MM.1S (cell line): ENCODE results near the gene SAMD14.

ENCODE experiments used
- DNase-seq: peaks from one replicate; pipeline ENCODE4 v3.0.0-alpha.2; 2015
- H2AFZ ChIP-seq: fragments of 300-600 bp; sonication (generic); 2 replicates; pipeline ENCODE4 v1.6.0; 2016; ENCODE audit warnings: antibody characterized with exemption, low read length
- H3F3A ChIP-seq: fragments of 300-600 bp; sonication (generic); 2 replicates; pipeline ENCODE4 v1.6.1; 2016; ENCODE audit warnings: mild to moderate bottlenecking, antibody characterized with exemption, low read length, moderate library complexity, mixed read lengths; ENCODE audit not compliant: insufficient read depth
- H3K27ac ChIP-seq: fragments of 300-600 bp; sonication (generic); 2 replicates; pipeline ENCODE4 v1.5.1; 2016; ENCODE audit warnings: mild to moderate bottlenecking, low read length
- H3K27me3 ChIP-seq: fragments of 300-600 bp; sonication (generic); replicated peaks from 2 replicates; pipeline ENCODE4 v1.6.0; 2016; ENCODE audit warnings: low read length; ENCODE audit not compliant: insufficient read depth
- H3K36me3 ChIP-seq: fragments of 300-600 bp; sonication (generic); replicated peaks from 2 replicates; pipeline ENCODE4 v1.6.1; 2016; ENCODE audit warnings: mild to moderate bottlenecking, low read length, mixed read lengths; ENCODE audit not compliant: insufficient read depth
- H3K4me1 ChIP-seq: fragments of 300-600 bp; sonication (generic); 2 replicates; pipeline ENCODE4 v1.6.1; 2016; ENCODE audit warnings: low read length, mixed read lengths
- H3K4me2 ChIP-seq: fragments of 300-600 bp; sonication (generic); 2 replicates; pipeline ENCODE4 v1.6.0; 2016; ENCODE audit warnings: low read depth, low read length
- H3K4me3 ChIP-seq: fragments of 300-600 bp; sonication (generic); 2 replicates; pipeline ENCODE4 v1.5.1; 2016; ENCODE audit warnings: low read length, mixed read lengths
- H3K79me2 ChIP-seq: fragments of 300-600 bp; sonication (generic); 2 replicates; pipeline ENCODE4 v1.6.1; 2016; ENCODE audit warnings: mixed run types, low read length, mixed read lengths
- H3K9ac ChIP-seq: fragments of 300-600 bp; sonication (generic); 2 replicates; pipeline ENCODE4 v1.6.1; 2016; ENCODE audit warnings: low read length, mixed read lengths
- H3K9me2 ChIP-seq: fragments of 300-600 bp; sonication (generic); replicated peaks from 2 replicates; pipeline ENCODE4 v1.6.1; 2016; ENCODE audit warnings: mild to moderate bottlenecking, low read length, mixed read lengths; ENCODE audit not compliant: insufficient read depth
- H3K9me3 ChIP-seq: fragments of 300-600 bp; sonication (generic); replicated peaks from 2 replicates; pipeline ENCODE4 v1.6.1; 2016; ENCODE audit warnings: mild to moderate bottlenecking, low read length, mixed read lengths; ENCODE audit not compliant: insufficient read depth
- H4K20me1 ChIP-seq: fragments of 300-600 bp; sonication (generic); 2 replicates; pipeline ENCODE4 v1.6.1; 2016; ENCODE audit warnings: mild to moderate bottlenecking, low read length, moderate library complexity, mixed read lengths; ENCODE audit not compliant: insufficient read depth
- EZH2 ChIP-seq: fragments of 300-600 bp; sonication (generic); optimal IDR thresholded peaks from 2 replicates; pipeline ENCODE3; 2017; ENCODE audit warnings: low read depth, mild to moderate bottlenecking, antibody characterized with exemption, low read length, mixed read lengths
- EZH2phosphoT487 ChIP-seq: fragments of 300-600 bp; sonication (generic); IDR thresholded peaks from 2 replicates; pipeline ENCODE4 v1.6.1; 2018; ENCODE audit warnings: antibody characterized with exemption, low read length
- TF ChIP-seq, protein P1 (sequence below): fragments of 300-600 bp; sonication (generic); IDR thresholded peaks from 2 replicates; pipeline ENCODE4 v1.5.1; 2016; ENCODE audit warnings: antibody characterized with exemption, low read length, mixed read lengths

Gene SAMD14

DNA sequence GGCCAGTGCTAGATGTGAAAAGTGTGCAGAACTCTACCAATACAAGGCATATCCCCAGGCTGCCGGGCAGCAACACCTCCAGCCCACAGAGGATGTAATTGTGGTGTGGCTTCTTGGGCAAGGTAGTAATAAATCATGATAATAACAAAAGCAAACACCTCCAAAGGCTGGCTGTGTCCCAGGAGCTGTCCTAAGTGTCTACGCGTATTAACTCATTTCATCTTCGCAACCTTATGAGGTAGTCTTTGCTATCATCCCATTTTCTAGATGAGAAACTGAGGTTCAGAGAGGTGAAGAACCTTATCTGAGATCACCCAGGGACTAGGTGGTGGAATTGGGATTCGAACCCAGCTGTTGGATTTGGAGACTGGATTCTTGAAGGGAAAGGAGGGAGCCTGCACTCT, 29.5 kb downstream of the SAMD14 start:
- Histone ChIP-seq H3K27me3 (no peaks in the 10 kb centered on the region), H3K4me2 (no peak overlapping the region), H3K4me3 (no peak overlapping the region), H2AFZ (no peak overlapping the region), H3K9me2 (no peaks in the 10 kb centered on the region), H3K36me3 (no peaks in the 10 kb centered on the region), H4K20me1 (no peaks in the 10 kb centered on the region), H3K9ac (no peak overlapping the region), H3F3A (no peaks in the 10 kb centered on the region), H3K9me3 (no peaks in the 10 kb centered on the region), H3K27ac (no peak overlapping the region), H3K79me2 (peaks cover 17% of the 10 kb centered on the region), H3K4me1 (peaks cover 8% of the 10 kb centered on the region; the same call in 1 of the 2 replicates)
- DNase-seq: no peak
- TF ChIP-seq, protein P1, sequence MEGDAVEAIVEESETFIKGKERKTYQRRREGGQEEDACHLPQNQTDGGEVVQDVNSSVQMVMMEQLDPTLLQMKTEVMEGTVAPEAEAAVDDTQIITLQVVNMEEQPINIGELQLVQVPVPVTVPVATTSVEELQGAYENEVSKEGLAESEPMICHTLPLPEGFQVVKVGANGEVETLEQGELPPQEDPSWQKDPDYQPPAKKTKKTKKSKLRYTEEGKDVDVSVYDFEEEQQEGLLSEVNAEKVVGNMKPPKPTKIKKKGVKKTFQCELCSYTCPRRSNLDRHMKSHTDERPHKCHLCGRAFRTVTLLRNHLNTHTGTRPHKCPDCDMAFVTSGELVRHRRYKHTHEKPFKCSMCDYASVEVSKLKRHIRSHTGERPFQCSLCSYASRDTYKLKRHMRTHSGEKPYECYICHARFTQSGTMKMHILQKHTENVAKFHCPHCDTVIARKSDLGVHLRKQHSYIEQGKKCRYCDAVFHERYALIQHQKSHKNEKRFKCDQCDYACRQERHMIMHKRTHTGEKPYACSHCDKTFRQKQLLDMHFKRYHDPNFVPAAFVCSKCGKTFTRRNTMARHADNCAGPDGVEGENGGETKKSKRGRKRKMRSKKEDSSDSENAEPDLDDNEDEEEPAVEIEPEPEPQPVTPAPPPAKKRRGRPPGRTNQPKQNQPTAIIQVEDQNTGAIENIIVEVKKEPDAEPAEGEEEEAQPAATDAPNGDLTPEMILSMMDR: no peak
- no peak for TF ChIP-seq EZH2phosphoT487
- TF ChIP-seq EZH2: no peak

- peaks cover 8% of the 10 kb centered on the region; the same call in 1 of the 2 replicates for H3K4me1 ChIP-seq
- no peaks in the 10 kb centered on the region for H4K20me1 ChIP-seq
- H3K27me3 ChIP-seq: no peaks in the 10 kb centered on the region
- no peak overlapping the region for H3K27ac ChIP-seq
- peaks cover 21% of the 10 kb centered on the region for H3K79me2 ChIP-seq
- no peaks in the 10 kb centered on the region for H3K9me3 ChIP-seq
- H3K4me3 ChIP-seq: no peak overlapping the region
- H2AFZ ChIP-seq: no peak overlapping the region
- no peak for DNase-seq
- H3K4me2 ChIP-seq: no peak overlapping the region
- peaks cover 6% of the 10 kb centered on the region; the same call in 1 of the 2 replicates for H3F3A ChIP-seq
- H3K9ac ChIP-seq: no peak overlapping the region
- no peaks in the 10 kb centered on the region for H3K9me2 ChIP-seq
- no peaks in the 10 kb centered on the region for H3K36me3 ChIP-seq
- TF ChIP-seq EZH2 (no peak), EZH2phosphoT487 (no peak)
- TF ChIP-seq, protein P1: no peak
Measured at GRCh38 chr17:50099003-50099402, 31.0 kb downstream of the SAMD14 start.

- Histone ChIP-seq H3K4me3 (no peak overlapping the region), H3K9me2 (no peaks in the 10 kb centered on the region), H3K4me2 (no peak overlapping the region), H3K27ac (no peak overlapping the region), H3K79me2 (peaks cover 21% of the 10 kb centered on the region), H3K36me3 (no peaks in the 10 kb centered on the region), H3K4me1 (peaks cover 8% of the 10 kb centered on the region; the same call in 1 of the 2 replicates), H3K27me3 (no peaks in the 10 kb centered on the region), H4K20me1 (no peaks in the 10 kb centered on the region), H2AFZ (no peak overlapping the region), H3K9ac (no peak overlapping the region), H3K9me3 (no peaks in the 10 kb centered on the region), H3F3A (peaks cover 9% of the 10 kb centered on the region; the same call in 1 of the 2 replicates)
- TF ChIP-seq EZH2phosphoT487: no peak
- TF ChIP-seq, protein P1: no peak
- no peak for TF ChIP-seq EZH2
- no peak for DNase-seq
Measured at GRCh38 chr17:50098583-50098982, 31.4 kb downstream of the SAMD14 start.
